Heart right ventricle (tissue), 16 donors: ENCODE results near the gene MMD. TPM values are rescaled to one million over a fixed set of nuclear protein-coding genes. Genes with fewer than 3 reads are reported as not detected.
"Not testable (repeated sequence)": the region's sequence is repeated elsewhere in the genome, so short reads cannot be mapped to it uniquely, and the experiment has no call there.

Experiments
- ATAC-seq, 8 donors: fragments of 200-7000 bp; cut with Tn5 transposase; one replicate each; pipeline ENCODE4 v1.9.1; 2020; ENCODE audit warnings: mild to moderate bottlenecking in 8 of 8, moderate library complexity in 8 of 8, moderate number of reproducible peaks in 1 of 8
- DNase-seq, 2 donors: peaks; one replicate each; pipeline ENCODE4 v3.0.0-alpha.2; 2020
- H3K27ac ChIP-seq, 10 donors: fragments of 200-600 bp; sonication (generic) in 2 of 10; one replicate each; pipeline versions ENCODE4 v1.5.0 to v1.8.0; 2020 to 2022; ENCODE audit warnings: mild to moderate bottlenecking in 3 of 10
- H3K27me3 ChIP-seq, 7 donors: fragments of 200-600 bp; one replicate each; pipeline ENCODE4 v1.8.0; 2021 to 2022; ENCODE audit warnings: mild to moderate bottlenecking in 2 of 7
- H3K36me3 ChIP-seq, 9 donors: fragments of 200-600 bp; sonication (generic) in 1 of 9; one replicate each; pipeline versions ENCODE4 v1.5.0 to v1.8.0; 2020 to 2022; ENCODE audit warnings: mild to moderate bottlenecking in 2 of 9
- H3K4me1 ChIP-seq, 9 donors: fragments of 200-600 bp; sonication (generic) in 1 of 9; one replicate each; pipeline versions ENCODE4 v1.5.0 to v1.8.0; 2020 to 2022; ENCODE audit warnings: mild to moderate bottlenecking in 4 of 9
- H3K4me3 ChIP-seq, 10 donors: fragments of 200-600 bp; sonication (generic) in 2 of 10; one replicate each; pipeline versions ENCODE4 v1.5.0 to v1.8.0; 2020 to 2022; ENCODE audit warnings: mild to moderate bottlenecking in 7 of 10, moderate library complexity in 2 of 10
- H3K9me3 ChIP-seq, 11 donors: fragments of 200-600 bp in 10 of 11; sonication (generic) in 2 of 11; one replicate each; pipeline versions ENCODE4 v1.5.0 to v1.8.0; 2013 to 2022; ENCODE audit warnings: mild to moderate bottlenecking in 2 of 11, control low read depth in 1 of 11, moderate library complexity in 1 of 11
- WGBS, 2 donors: extraction: QIAGEN DNeasy Blood & Tissue Kit; methylation state at CpG; one replicate each; pipeline ENCODE4 v1.1.7; 2013; ENCODE audit warnings: inconsistent platforms in 1 of 2; 5-methylcytosine and 5-hydroxymethylcytosine counted together
- intact Hi-C, 10 donors: fragments of 100-400 bp; cut with DNase I; formaldehyde crosslinking; loops; one replicate each; pipeline versions ENCODE4 v1.11.1 to v1.14.2; 2022
- polyA plus RNA-seq, 2 donors: library from polyadenylated mRNA; stranded (reverse); fragments of 200-250 nt; gene quantifications; one replicate each; pipeline ENCODE4 v1.2.3, GENCODE V29; 2013
- total RNA-seq, 10 donors: library from RNA; stranded (reverse); fragmentation: NEBNext Ultra II Directional in 3 of 10; extraction: Animal tissue kit (Norgen Biotek cat#: 25700) in 3 of 10; gene quantifications; one replicate each; pipeline versions ENCODE4 v1.2.1 to v1.2.4, GENCODE V29; 2021 to 2023
- TF ChIP-seq, protein P1 (sequence below), 9 donors: fragments of 200-600 bp; sonication (generic) in 2 of 9; IDR thresholded peaks; one replicate each; pipeline versions ENCODE4 v1.5.0 to v1.8.0; 2021 to 2022; ENCODE audit warnings: antibody characterized with exemption in 9 of 9, mild to moderate bottlenecking in 5 of 9, moderate library complexity in 1 of 9
- donor health status: Arrhythmogenic right ventricular cardiomyopathy.
- donor health status: ischemic (EF 13 %, LVEDD 7.1; RV severe dilation, severe dysfunction).
- donor health status: healthy with polysubstance abuse.
- donor health status: DM: no; HTN: yes; CAD: no.
- donor health status: DM: no; HTN: no; CAD: no.
- donor health status: ischemic (EF 25% LVEDD 6.9; RV normal size, moderate dysfunction).
- donor health status: ischemic (EF 25% LVEDD 5.7; RV mildly dilated, moderate dysfunction).
- donor health status: healthy.
- donor health status: DM: yes; HTN: yes; CAD: no.
- donor health status: Ischemic cardiomyopathy.
- donor health status: ischemic (EF 35%, LVEDD 5.7; RV mildly dilated, moderate dysfunction).
- donor health status: nonischemic (EF 11% LVEDD 7.7; RV severe dilation, severe dysfunction).
- donor health status: DM: yes; HTN: yes; CAD: no.
- donor health status: PGD.
- donor health status: ischemic (EF 29% LVEDD 5.4; RV normal size, mild dysfunction).
- donor health status: nonischemic (EF 23%, LVEDD 6.1; RV moderate dilation, normal function).

The MMD gene
- total and polyA plus RNA-seq, 12 donors = 6.4 to 20.8 (median 10.4) TPM

DNA sequence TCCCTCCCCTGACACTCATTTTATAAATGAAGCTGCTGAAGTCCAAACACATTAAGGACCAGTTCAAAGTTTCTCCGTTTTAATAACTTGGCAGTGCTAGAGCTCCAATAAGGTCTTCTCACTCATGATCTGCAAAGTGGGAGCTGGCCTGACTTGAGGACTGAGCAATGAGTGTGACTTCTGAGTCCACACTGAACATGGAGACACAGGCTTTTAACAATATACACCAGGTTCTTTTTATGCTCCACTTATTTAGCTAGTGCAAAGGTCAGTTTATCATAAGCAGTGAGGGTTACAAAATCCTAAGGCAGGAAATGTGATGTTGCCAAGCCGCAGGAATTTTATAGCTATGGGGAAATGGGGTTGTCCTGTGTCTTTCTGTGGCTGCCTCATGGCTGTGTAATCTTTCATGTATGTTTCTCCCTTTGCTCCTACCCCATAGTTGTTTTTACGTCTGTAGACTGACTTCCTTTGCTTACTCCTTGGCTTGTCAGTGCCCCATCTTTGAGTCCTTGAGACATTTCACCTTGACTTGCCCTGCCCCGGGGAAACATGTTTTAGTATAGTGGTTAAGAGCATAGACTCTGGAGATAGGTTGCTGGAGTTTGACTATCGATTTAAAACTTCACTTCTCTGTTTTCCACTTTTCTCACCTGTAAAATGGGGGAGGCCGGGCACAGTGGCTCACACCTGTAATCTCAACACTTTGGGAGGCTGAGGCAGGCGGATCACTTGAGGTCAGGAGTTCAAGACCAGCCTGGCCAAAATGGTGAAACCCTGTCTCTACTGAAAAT, 12.2 kb upstream of the MMD start:
- no peak for DNase-seq
- ATAC-seq = peak in 1 of 8 donors; percentile 38
- no peak overlapping the region for H3K4me3 ChIP-seq
- H3K36me3 ChIP-seq = no peaks in the 10 kb centered on the region
- H3K27me3 ChIP-seq = no peaks in the 10 kb centered on the region
- 77 to 78% methylated on average over 7 of the region's 7 CpGs for WGBS, 2 donors
- no peaks in the 10 kb centered on the region for H3K9me3 ChIP-seq
- peaks cover 0 to 55% (median 7%) of the 10 kb centered on the region in 9 donors for H3K4me1 ChIP-seq
- H3K27ac ChIP-seq = peak overlapping the region in 1 of 10 donors; percentile 17
- intact Hi-C loops = no loop called here
- TF ChIP-seq, protein P1, sequence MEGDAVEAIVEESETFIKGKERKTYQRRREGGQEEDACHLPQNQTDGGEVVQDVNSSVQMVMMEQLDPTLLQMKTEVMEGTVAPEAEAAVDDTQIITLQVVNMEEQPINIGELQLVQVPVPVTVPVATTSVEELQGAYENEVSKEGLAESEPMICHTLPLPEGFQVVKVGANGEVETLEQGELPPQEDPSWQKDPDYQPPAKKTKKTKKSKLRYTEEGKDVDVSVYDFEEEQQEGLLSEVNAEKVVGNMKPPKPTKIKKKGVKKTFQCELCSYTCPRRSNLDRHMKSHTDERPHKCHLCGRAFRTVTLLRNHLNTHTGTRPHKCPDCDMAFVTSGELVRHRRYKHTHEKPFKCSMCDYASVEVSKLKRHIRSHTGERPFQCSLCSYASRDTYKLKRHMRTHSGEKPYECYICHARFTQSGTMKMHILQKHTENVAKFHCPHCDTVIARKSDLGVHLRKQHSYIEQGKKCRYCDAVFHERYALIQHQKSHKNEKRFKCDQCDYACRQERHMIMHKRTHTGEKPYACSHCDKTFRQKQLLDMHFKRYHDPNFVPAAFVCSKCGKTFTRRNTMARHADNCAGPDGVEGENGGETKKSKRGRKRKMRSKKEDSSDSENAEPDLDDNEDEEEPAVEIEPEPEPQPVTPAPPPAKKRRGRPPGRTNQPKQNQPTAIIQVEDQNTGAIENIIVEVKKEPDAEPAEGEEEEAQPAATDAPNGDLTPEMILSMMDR (IDR thresholded peaks at IDR 0.05) = no peak

DNA sequence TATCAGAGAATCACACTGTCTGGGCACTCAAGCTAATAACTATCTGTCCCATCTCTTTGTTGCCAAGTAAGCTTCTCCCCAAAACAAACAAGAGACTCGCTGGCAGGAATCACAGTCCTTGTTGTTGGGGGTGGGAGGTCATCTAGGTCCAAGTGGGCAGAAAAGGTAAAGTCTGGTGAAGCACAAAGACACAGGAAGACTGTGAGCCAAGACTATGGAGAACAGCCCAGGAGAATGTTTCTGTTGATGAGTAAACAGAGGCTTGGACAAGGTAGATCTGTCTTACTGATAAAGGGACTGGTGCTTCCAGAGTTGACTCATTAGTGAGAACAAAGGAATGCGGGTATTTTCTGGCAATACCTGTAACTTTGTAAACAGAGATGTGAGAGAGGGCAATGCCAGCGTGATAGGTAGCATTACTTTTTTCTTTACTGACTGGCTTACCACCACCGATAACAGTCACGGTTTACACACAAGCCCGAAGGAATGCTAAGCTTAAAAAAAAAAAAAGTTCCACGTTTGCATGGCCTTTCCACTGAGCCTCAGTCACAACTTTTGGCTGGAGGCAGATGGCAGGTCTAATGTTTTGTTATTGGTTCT, 11.5 kb upstream of the MMD start:
- no peak for ATAC-seq
- peaks cover 0 to 55% (median 7%) of the 10 kb centered on the region in 9 donors for H3K4me1 ChIP-seq
- WGBS, 2 donors = 71 to 82% methylated on average over 7 of the region's 7 CpGs
- H3K9me3 ChIP-seq = no peaks in the 10 kb centered on the region
- H3K36me3 ChIP-seq = no peaks in the 10 kb centered on the region
- H3K27me3 ChIP-seq = peaks cover 0 to 2% (median 0%) of the 10 kb centered on the region in 7 donors
- H3K27ac ChIP-seq = peak overlapping the region in 1 of 10 donors; percentile 17
- no peak for DNase-seq
- TF ChIP-seq, protein P1 (IDR thresholded peaks at IDR 0.05) = no peak
- H3K4me3 ChIP-seq = no peak overlapping the region
- intact Hi-C loops = no loop called here

DNA sequence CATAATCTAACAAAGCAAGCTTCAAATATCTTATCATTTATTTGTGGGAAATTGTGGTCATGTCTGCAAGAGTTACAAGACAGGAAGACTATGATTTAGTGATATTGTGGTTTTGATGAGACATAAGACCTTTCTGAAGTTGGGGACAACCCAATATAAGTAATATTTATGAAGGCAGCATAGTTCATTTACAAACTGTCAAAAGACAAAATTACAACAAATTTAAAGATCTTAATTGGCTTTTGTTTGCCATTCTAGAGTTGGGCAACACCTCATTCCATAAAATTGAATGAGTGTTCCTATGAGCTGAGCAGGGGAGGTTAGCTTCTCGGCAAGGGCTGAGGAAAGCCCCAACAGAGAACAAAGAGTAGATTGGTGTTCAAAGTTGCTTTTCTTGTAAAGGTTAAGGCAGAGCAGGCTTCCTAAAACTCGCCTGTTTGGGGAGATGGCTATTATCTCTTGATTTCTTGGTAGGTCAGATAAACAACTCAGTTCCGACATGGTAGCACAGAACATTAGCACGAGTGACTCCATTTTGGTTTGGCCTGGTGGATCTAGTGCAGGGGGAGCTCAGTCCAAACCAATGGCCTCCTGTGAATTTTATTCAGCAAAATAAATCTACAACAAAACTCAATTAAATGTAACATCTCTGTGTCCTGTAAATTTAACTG, 10.9 kb upstream of the MMD start:
- TF ChIP-seq, protein P1 (IDR thresholded peaks at IDR 0.05) = no peak
- intact Hi-C loops = no loop called here
- WGBS, 2 donors = 89 to 91% methylated on average over 4 of the region's 4 CpGs

DNA sequence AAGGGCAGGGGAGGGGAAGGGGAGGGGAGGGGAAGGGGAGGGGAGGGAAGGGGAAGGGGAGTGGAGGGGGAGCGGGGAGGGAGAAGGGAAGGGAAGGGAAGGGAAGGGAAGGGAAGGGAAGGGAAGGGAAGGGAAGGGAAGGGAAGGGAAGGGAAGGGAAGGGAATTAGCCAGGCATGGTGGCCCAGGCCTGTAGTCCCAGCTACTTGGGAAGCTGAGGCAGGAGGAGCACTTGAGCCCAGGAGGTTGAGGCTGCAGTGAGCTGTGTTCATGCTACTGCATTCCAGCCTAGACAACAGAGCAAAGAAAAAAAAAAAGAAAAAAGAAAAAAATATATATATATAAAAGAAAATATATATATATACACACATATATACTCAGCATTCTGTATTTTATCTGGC, 10.3 kb upstream of the MMD start:
- WGBS, 2 donors = no CpG with 5 or more reads among the region's 1 CpG
- H3K27ac ChIP-seq, H3K36me3 ChIP-seq, H3K4me3 ChIP-seq, ATAC-seq, H3K27me3 ChIP-seq, H3K9me3 ChIP-seq, DNase-seq, intact Hi-C loops: not testable (repeated sequence)
- peaks cover 0 to 45% (median 7%) of the 10 kb centered on the region in 9 donors for H3K4me1 ChIP-seq

More for the DNA sequence above, 10.9 kb upstream of the MMD start:
- no peak for ATAC-seq
- Histone ChIP-seq H3K9me3 (no peaks in the 10 kb centered on the region), H3K4me1 (peaks cover 0 to 51% (median 7%) of the 10 kb centered on the region in 9 donors), H3K36me3 (no peaks in the 10 kb centered on the region), H3K4me3 (no peak overlapping the region), H3K27ac (peak overlapping the region in 1 of 10 donors; percentile 17), H3K27me3 (peaks cover 0 to 4% (median 0%) of the 10 kb centered on the region in 7 donors)
- DNase-seq = no peak
